Small intestine (tissue), 7 donors: ENCODE data around the gene DPP6. TPM values are rescaled to one million over a fixed set of nuclear protein-coding genes. Genes with fewer than 3 reads are reported as not detected.

Experiments used
- DNase-seq, 2 donors: peaks; one replicate each; pipeline versions ENCODE4 v3.0.0 to v3.0.0-alpha.2; 2013
- FAIRE-seq: peaks from 2 replicates; lab custom pipeline; 2012; peaks lifted over from hg19 to GRCh38; lab: Jason Lieb, UNC
- H3K27ac ChIP-seq, 3 donors: one replicate each; pipeline ENCODE4 v1.5.1; 2013; ENCODE audit warnings: low read length in 2 of 3, mild to moderate bottlenecking in 2 of 3, control low read depth in 1 of 3, inconsistent platforms in 1 of 3, low read depth in 1 of 3, moderate library complexity in 1 of 3
- H3K27me3 ChIP-seq, 3 donors: one replicate each; pipeline ENCODE4 v1.6.1; 2013; ENCODE audit warnings: low read length in 3 of 3, inconsistent platforms in 1 of 3; ENCODE audit not compliant: control insufficient read depth in 3 of 3, insufficient read depth in 3 of 3
- H3K36me3 ChIP-seq, 3 donors: one replicate each; pipeline ENCODE4 v1.6.1; 2013; ENCODE audit warnings: low read length in 3 of 3, inconsistent platforms in 1 of 3, low read depth in 1 of 3, mild to moderate bottlenecking in 1 of 3, moderate library complexity in 1 of 3; ENCODE audit not compliant: control insufficient read depth in 3 of 3, insufficient read depth in 2 of 3
- H3K4me1 ChIP-seq, 3 donors: one replicate each; pipeline ENCODE4 v1.6.1; 2013; ENCODE audit warnings: low read length in 2 of 3, inconsistent platforms in 1 of 3, low read depth in 1 of 3, mild to moderate bottlenecking in 1 of 3, moderate library complexity in 1 of 3; ENCODE audit not compliant: control insufficient read depth in 3 of 3, insufficient read depth in 2 of 3
- H3K4me3 ChIP-seq, 3 donors: one replicate each; pipeline ENCODE4 v1.5.1; 2013; ENCODE audit warnings: low read length in 3 of 3, control low read depth in 1 of 3, inconsistent platforms in 1 of 3, low read depth in 1 of 3, mild to moderate bottlenecking in 1 of 3, moderate library complexity in 1 of 3
- H3K9me3 ChIP-seq, 2 donors: one replicate each; pipeline ENCODE4 v1.6.1; 2013; ENCODE audit warnings: low read depth in 1 of 2, low read length in 1 of 2; ENCODE audit not compliant: control insufficient read depth in 2 of 2, insufficient read depth in 1 of 2
- WGBS, 3 donors: extraction: QIAGEN DNeasy Blood & Tissue Kit; methylation state at CpG; one replicate each; pipeline ENCODE4 v1.1.7; 2013; 5-methylcytosine and 5-hydroxymethylcytosine counted together
- polyA plus RNA-seq, 4 donors: library from polyadenylated mRNA; stranded (reverse) in 3 of 4; unstranded in 1 of 4; fragments of 200-250 nt in 3 of 4; fragments of 120-200 nt in 1 of 4; gene quantifications; one replicate each; pipeline versions ENCODE4 v1.2.1 to v1.2.3, GENCODE V29; 2013
- donor health status: healthy with polysubstance abuse.
- donor health status: control.
- donor health status: control.
- donor health status: Bipolar disorder and iron deficiency.
- donor health status: healthy.

DPP6 gene
- polyA plus RNA-seq, 4 donors = 0.80 to 1.8 TPM; not detected in 2

- no peak for FAIRE-seq
Observed at GRCh38 chr7:154650275-154650674, 598.1 kb downstream of the DPP6 start.

DNA sequence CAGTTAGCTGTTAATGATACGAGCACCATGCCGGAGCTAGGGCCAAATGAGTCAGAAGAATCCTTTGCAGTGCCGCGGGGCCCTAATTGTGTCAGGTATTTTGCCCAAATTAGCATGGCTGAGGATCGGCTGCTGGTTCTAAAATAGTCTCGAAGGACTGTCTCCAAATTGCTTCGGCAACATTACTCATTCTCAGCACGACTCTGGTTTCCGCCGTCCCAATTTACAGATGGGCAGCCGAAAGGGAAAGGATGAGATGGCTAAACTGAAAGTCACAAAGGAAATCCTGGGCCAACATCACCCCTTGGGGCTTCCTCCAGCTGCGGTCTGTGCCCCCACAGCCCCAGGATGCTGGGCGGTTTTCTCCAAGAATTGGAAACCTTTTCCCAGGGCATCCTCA, 599.3 kb downstream of the DPP6 start:
- H3K4me3 ChIP-seq = no peak overlapping the region
- H3K36me3 ChIP-seq = no peaks in the 10 kb centered on the region
- DNase-seq (no peak), FAIRE-seq (no peak)
- no peaks in the 10 kb centered on the region for H3K4me1 ChIP-seq
- no peaks in the 10 kb centered on the region for H3K27me3 ChIP-seq
- 86 to 97% (median 88%) methylated on average over 13 of the region's 13 CpGs for WGBS, 3 donors
- H3K27ac ChIP-seq = no peak overlapping the region
- peaks cover 0 to 21% of the 10 kb centered on the region in 2 donors for H3K9me3 ChIP-seq

More at GRCh38 chr7:154650275-154650674, 598.1 kb downstream of the DPP6 start:
- Histone ChIP-seq H3K27ac (no peak overlapping the region), H3K27me3 (no peaks in the 10 kb centered on the region), H3K4me1 (no peaks in the 10 kb centered on the region), H3K9me3 (peaks cover 0 to 21% of the 10 kb centered on the region in 2 donors), H3K36me3 (no peaks in the 10 kb centered on the region), H3K4me3 (no peak overlapping the region)
- WGBS, 3 donors = 55 to 79% (median 61%) methylated on average over 4 of the region's 4 CpGs
- no peak for DNase-seq

- H3K36me3 ChIP-seq = no peaks in the 10 kb centered on the region
- H3K4me3 ChIP-seq = no peak overlapping the region
- WGBS, 3 donors = 78 to 84% (median 82%) methylated on average over 9 of the region's 9 CpGs
- H3K27ac ChIP-seq = no peak overlapping the region
- peaks cover 0 to 21% of the 10 kb centered on the region in 2 donors for H3K9me3 ChIP-seq
- H3K4me1 ChIP-seq = no peaks in the 10 kb centered on the region
- no peaks in the 10 kb centered on the region for H3K27me3 ChIP-seq
- FAIRE-seq (no peak), DNase-seq (no peak)
Observed at GRCh38 chr7:154652564-154652963, 600.4 kb downstream of the DPP6 start.

- Histone ChIP-seq H3K4me3 (no peak overlapping the region), H3K9me3 (peaks cover 0 to 21% of the 10 kb centered on the region in 2 donors), H3K27me3 (no peaks in the 10 kb centered on the region), H3K4me1 (no peaks in the 10 kb centered on the region), H3K36me3 (no peaks in the 10 kb centered on the region), H3K27ac (no peak overlapping the region)
- DNase-seq (no peak), FAIRE-seq (no peak)
- WGBS, 3 donors = 83 to 87% (median 84%) methylated on average over 1 of the region's 1 CpG
Observed at GRCh38 chr7:154653281-154653680, 601.1 kb downstream of the DPP6 start.

DNA sequence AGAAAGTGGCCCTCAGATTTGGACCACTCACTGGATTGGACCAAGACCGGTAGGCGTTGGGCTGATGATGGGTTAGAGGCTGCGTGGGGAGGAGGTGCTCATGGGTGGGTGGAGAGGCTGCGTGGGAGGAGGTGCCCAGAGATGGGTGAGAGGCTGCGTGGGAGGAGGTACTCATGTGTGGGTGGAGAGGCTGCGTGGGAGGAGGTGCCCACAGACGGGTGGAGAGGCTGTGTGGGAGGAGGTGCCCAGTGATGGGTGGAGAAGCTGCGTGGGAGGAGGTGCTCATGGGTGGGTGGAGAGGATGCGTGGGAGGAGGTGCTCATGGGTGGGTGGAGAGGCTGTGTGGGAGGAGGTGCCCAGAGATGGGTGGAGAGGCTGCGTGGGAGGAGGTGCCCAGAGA, 604.4 kb downstream of the DPP6 start:
- no peak for FAIRE-seq
- Histone ChIP-seq H3K4me1 (no peaks in the 10 kb centered on the region), H3K4me3 (no peak overlapping the region), H3K36me3 (no peaks in the 10 kb centered on the region), H3K27ac (no peak overlapping the region), H3K27me3 (no peaks in the 10 kb centered on the region), H3K9me3 (peaks cover 0 to 16% of the 10 kb centered on the region in 2 donors)
- DNase-seq = no peak
- 75 to 84% (median 83%) methylated on average over 8 to 10 of the region's 10 CpGs for WGBS, 3 donors

DNA sequence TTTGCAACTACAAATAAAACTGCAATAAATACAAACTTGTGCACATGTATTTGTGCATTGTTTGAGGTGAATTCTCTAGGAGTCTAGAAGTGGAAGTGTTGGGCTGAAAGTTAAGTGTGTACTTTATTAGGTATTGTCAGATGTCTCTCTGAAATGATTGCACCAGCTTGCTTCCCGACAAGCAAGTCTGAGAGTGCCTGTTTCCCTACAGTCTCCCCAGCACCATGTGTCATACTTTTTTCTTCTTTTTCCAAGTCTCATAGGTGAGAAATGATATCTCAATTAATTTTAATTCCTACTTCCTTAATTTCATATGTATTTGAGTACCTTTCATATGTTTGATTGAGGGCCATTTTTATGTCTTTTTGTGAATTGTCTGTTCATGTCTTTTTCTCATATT, 614.6 kb downstream of the DPP6 start:
- no peaks in the 10 kb centered on the region for H3K4me1 ChIP-seq
- H3K36me3 ChIP-seq = no peaks in the 10 kb centered on the region
- WGBS, 3 donors = 90 to 94% (median 90%) methylated on average over 1 of the region's 1 CpG
- H3K27ac ChIP-seq = no peak overlapping the region
- H3K4me3 ChIP-seq = no peak overlapping the region
- peaks cover 1 to 23% of the 10 kb centered on the region in 2 donors for H3K9me3 ChIP-seq
- FAIRE-seq (no peak), DNase-seq (no peak)
- H3K27me3 ChIP-seq = no peaks in the 10 kb centered on the region

DNA sequence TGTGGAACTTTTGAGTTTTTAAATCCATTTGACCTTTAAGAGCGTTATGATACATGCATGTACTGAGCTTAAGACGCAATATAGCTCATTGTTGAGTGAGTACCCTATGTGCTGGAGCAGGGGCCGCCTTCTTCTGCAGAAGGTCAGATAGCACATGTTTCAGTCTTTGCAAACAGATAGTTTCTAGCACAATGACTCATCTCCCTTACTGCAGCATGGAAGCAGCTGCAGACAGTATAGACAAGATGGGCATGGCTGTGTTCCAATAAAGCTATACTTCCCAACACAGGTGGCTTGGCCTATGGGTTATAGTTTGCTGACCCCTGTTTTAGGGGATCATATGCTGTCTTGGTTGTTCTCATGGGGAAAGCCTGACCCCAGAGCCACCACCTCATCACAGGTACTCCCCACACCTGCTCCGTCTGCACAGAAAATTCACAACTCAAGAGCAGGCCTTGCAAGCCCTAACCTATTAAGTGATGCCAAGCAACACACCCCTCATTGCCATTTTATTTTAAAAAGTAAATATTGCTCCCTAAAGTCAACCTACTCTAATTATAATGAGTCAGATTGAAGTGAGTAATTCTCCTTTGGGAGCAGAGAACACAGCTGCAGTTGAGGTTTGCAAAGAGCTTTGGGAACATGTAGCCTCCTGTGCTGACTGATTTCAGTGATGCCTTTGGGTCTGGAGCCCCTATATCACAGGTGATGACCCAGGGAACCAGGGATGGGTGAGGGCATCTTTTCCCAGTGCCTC, 620.6 kb downstream of the DPP6 start:
- H3K27me3 ChIP-seq = no peaks in the 10 kb centered on the region
- H3K27ac ChIP-seq = no peak overlapping the region
- no peak overlapping the region for H3K4me3 ChIP-seq
- no peaks in the 10 kb centered on the region for H3K4me1 ChIP-seq
- peaks cover 0 to 1% of the 10 kb centered on the region in 2 donors for H3K9me3 ChIP-seq
- 84 to 91% (median 88%) methylated on average over 4 of the region's 4 CpGs for WGBS, 3 donors
- DNase-seq (no peak), FAIRE-seq (no peak)
- no peaks in the 10 kb centered on the region for H3K36me3 ChIP-seq

GRCh38 chr7:154674191-154674590, 622.0 kb downstream of the DPP6 start:
- Histone ChIP-seq H3K36me3 (no peaks in the 10 kb centered on the region), H3K9me3 (no peaks in the 10 kb centered on the region), H3K4me1 (no peaks in the 10 kb centered on the region), H3K4me3 (no peak overlapping the region), H3K27ac (no peak overlapping the region), H3K27me3 (no peaks in the 10 kb centered on the region)
- 76 to 79% (median 77%) methylated on average over 6 of the region's 6 CpGs for WGBS, 3 donors
- DNase-seq (no peak), FAIRE-seq (no peak)
